HEK293T (cell line): Measurements from ENCODE around the gene RABGAP1L.

ENCODE experiments used
- ELF4 ChIP-seq: fragments of 450-650 bp; IDR thresholded peaks from 2 replicates; pipeline ENCODE4 v1.6.1; 2017; ENCODE audit warnings: antibody characterized with exemption
- SP1 ChIP-seq: fragments of 450-650 bp; IDR thresholded peaks from 2 replicates; pipeline ENCODE4 v1.6.1; 2017

- no peak for TF ChIP-seq SP1
- TF ChIP-seq ELF4: no peak
Observed at GRCh38 chr1:174710868-174711845, 551.8 kb downstream of the RABGAP1L start.
